DND-41 (cell line): ENCODE results near the gene DCAF7.

Experiments
- ATAC-seq: fragments of 200-7000 bp; cut with Tn5 transposase; 3 replicates; pipeline ENCODE4 v1.9.1; 2021; ENCODE audit warnings: low read depth; ENCODE audit not compliant: insufficient read depth
- DNase-seq: peaks from one replicate; pipeline ENCODE4 v3.0.0-alpha.2; 2020
- H2AFZ ChIP-seq: 2 replicates; pipeline ENCODE4 v1.6.0; 2012; ENCODE audit warnings: low read depth, low read length
- H3K27ac ChIP-seq: 2 replicates; pipeline ENCODE4 v1.5.1; 2012; ENCODE audit warnings: low read length, inconsistent platforms
- H3K27me3 ChIP-seq: fragments of 200-600 bp; sonication (generic); 2 replicates; pipeline ENCODE4 v1.6.0; 2012; ENCODE audit warnings: low read length, mild to moderate bottlenecking, inconsistent platforms; ENCODE audit not compliant: insufficient read depth, poor library complexity
- H3K36me3 ChIP-seq: 2 replicates; pipeline ENCODE4 v1.5.1; 2012; ENCODE audit warnings: low read length, inconsistent platforms; ENCODE audit not compliant: insufficient read depth
- H3K4me1 ChIP-seq: 2 replicates; pipeline ENCODE4 v1.5.1; 2012; ENCODE audit warnings: mild to moderate bottlenecking, low read length; ENCODE audit not compliant: insufficient read depth
- H3K4me2 ChIP-seq: 2 replicates; pipeline ENCODE4 v1.6.0; 2012; ENCODE audit warnings: mild to moderate bottlenecking, moderate library complexity, low read length, inconsistent platforms; ENCODE audit not compliant: insufficient read depth
- H3K4me3 ChIP-seq, 2 experiments: fragments of 200-600 bp in 1 of 2; shearing (Covaris generic) in 1 of 2; 2 replicates each; pipeline ENCODE4 v1.5.1; 2012 to 2016; ENCODE audit warnings: inconsistent platforms in 2 of 2, low read length in 2 of 2, mild to moderate bottlenecking in 2 of 2, low read depth in 1 of 2, moderate library complexity in 1 of 2
- H3K79me2 ChIP-seq: 2 replicates; pipeline ENCODE4 v1.6.0; 2012; ENCODE audit warnings: low read length, inconsistent platforms; ENCODE audit not compliant: insufficient read depth
- H3K9ac ChIP-seq: 2 replicates; pipeline ENCODE4 v1.6.0; 2012; ENCODE audit warnings: low read depth, mild to moderate bottlenecking, inconsistent platforms, low read length, moderate library complexity
- H3K9me3 ChIP-seq: 2 replicates; pipeline ENCODE4 v1.5.1; 2012; ENCODE audit warnings: low read length, moderate library complexity, mild to moderate bottlenecking, inconsistent platforms; ENCODE audit not compliant: insufficient read depth, severe bottlenecking
- H4K20me1 ChIP-seq: 2 replicates; pipeline ENCODE4 v1.6.0; 2012; ENCODE audit warnings: low read length; ENCODE audit not compliant: insufficient read depth
- CTCF ChIP-seq: IDR thresholded peaks from 2 replicates; pipeline ENCODE4 v1.5.1; 2012; ENCODE audit warnings: borderline replicate concordance, low read length, moderate library complexity, mild to moderate bottlenecking; ENCODE audit not compliant: poor library complexity, severe bottlenecking; ENCODE audit errors: extremely low read depth
- EZH2 ChIP-seq: IDR thresholded peaks from 3 replicates; pipeline ENCODE4 v1.6.1; 2012; ENCODE audit warnings: borderline replicate concordance, low read depth, mild to moderate bottlenecking, moderate library complexity, low read length, inconsistent platforms; ENCODE audit not compliant: severe bottlenecking

DCAF7 gene

GRCh38 chr17:63587770-63588169 is 37.5 kb downstream of the DCAF7 start:
- Histone ChIP-seq H2AFZ (no peak overlapping the region), H3K9ac (no peak overlapping the region), H3K4me3 (no peak overlapping the region), H3K27ac (no peak overlapping the region), H3K4me2 (no peak overlapping the region), H3K9me3 (no peaks in the 10 kb centered on the region), H3K27me3 (no peaks in the 10 kb centered on the region), H3K4me1 (peaks cover 7% of the 10 kb centered on the region), H4K20me1 (peaks cover 7% of the 10 kb centered on the region; the same call in 1 of the 2 replicates), H3K79me2 (no peaks in the 10 kb centered on the region), H3K36me3 (peaks cover 84% of the 10 kb centered on the region)
- no peak for TF ChIP-seq EZH2
- no peak for TF ChIP-seq CTCF
- no peak for ATAC-seq
- DNase-seq = no peak

- ATAC-seq (no peak), DNase-seq (no peak)
- Histone ChIP-seq H3K27me3 (no peaks in the 10 kb centered on the region), H3K4me2 (no peak overlapping the region), H3K4me1 (peaks cover 4% of the 10 kb centered on the region; the same call in 1 of the 2 replicates), H3K4me3 (no peak overlapping the region), H2AFZ (no peak overlapping the region), H3K79me2 (no peaks in the 10 kb centered on the region), H3K9me3 (no peaks in the 10 kb centered on the region), H3K27ac (no peak overlapping the region), H4K20me1 (no peaks in the 10 kb centered on the region), H3K36me3 (peaks cover 84% of the 10 kb centered on the region), H3K9ac (no peak overlapping the region)
- TF ChIP-seq CTCF (peak; percentile 13), EZH2 (no peak)
These were observed 38.5 kb downstream of the DCAF7 start for GRCh38 chr17:63588797-63589196.

GRCh38 chr17:63589646-63590045 is 39.4 kb downstream of the DCAF7 start:
- Histone ChIP-seq H3K79me2 (no peaks in the 10 kb centered on the region), H3K27ac (no peak overlapping the region), H4K20me1 (no peaks in the 10 kb centered on the region), H3K27me3 (no peaks in the 10 kb centered on the region), H3K9me3 (no peaks in the 10 kb centered on the region), H3K4me1 (peaks cover 4% of the 10 kb centered on the region; the same call in 1 of the 2 replicates), H3K36me3 (peaks cover 80% of the 10 kb centered on the region), H3K4me2 (no peak overlapping the region), H2AFZ (no peak overlapping the region), H3K9ac (no peak overlapping the region), H3K4me3 (no peak overlapping the region)
- ATAC-seq (no peak), DNase-seq (no peak)
- TF ChIP-seq EZH2 (no peak), CTCF (no peak)

GRCh38 chr17:63592797-63593196 is 42.5 kb downstream of the DCAF7 start:
- Histone ChIP-seq H2AFZ (no peak overlapping the region), H3K36me3 (peaks cover 57% of the 10 kb centered on the region), H3K27me3 (no peaks in the 10 kb centered on the region), H4K20me1 (no peaks in the 10 kb centered on the region), H3K27ac (no peak overlapping the region), H3K4me1 (no peaks in the 10 kb centered on the region), H3K79me2 (no peaks in the 10 kb centered on the region), H3K9ac (no peak overlapping the region), H3K4me2 (no peak overlapping the region), H3K9me3 (no peaks in the 10 kb centered on the region), H3K4me3 (no peak overlapping the region)
- no peak for TF ChIP-seq CTCF
- no peak for TF ChIP-seq EZH2
- no peak for DNase-seq
- ATAC-seq = no peak
